Natural killer cell (primary cell): ENCODE data around the gene TMEM186. TPM values are rescaled to one million over a fixed set of nuclear protein-coding genes. Genes with fewer than 3 reads are reported as not detected.

Source experiments
- ATAC-seq, 3 donors: fragments of 150-1000 bp in 2 of 3; fragments of 200-7000 bp in 1 of 3; cut with Tn5 transposase; 1 replicate in 1 of 3; 2 replicates in 2 of 3; pipeline ENCODE4 v1.10.0; 2021; ENCODE audit warnings: mild to moderate bottlenecking in 2 of 3, moderate library complexity in 2 of 3
- DNase-seq, 2 donors: peaks; one replicate each; pipeline versions ENCODE4 v3.0.0 to v3.0.0-alpha.2; 2013 to 2021; ENCODE audit warnings: mixed read lengths in 1 of 2
- H3K27ac ChIP-seq: one replicate; pipeline ENCODE4 v1.5.1; 2013; ENCODE audit warnings: mild to moderate bottlenecking, low read length
- H3K27me3 ChIP-seq: one replicate; pipeline ENCODE4 v1.6.1; 2013; ENCODE audit warnings: low read length; ENCODE audit not compliant: control insufficient read depth, insufficient read depth
- H3K36me3 ChIP-seq: one replicate; pipeline ENCODE4 v1.6.1; 2013; ENCODE audit warnings: low read length; ENCODE audit not compliant: control insufficient read depth, insufficient read depth
- H3K4me1 ChIP-seq: one replicate; pipeline ENCODE4 v1.6.1; 2013; ENCODE audit warnings: low read length; ENCODE audit not compliant: control insufficient read depth, insufficient read depth
- H3K4me3 ChIP-seq: one replicate; pipeline ENCODE4 v1.5.1; 2013; ENCODE audit warnings: low read length
- H3K9me3 ChIP-seq: one replicate; pipeline ENCODE4 v1.6.1; 2013; ENCODE audit warnings: low read length; ENCODE audit not compliant: control insufficient read depth, insufficient read depth
- H3K27ac Mint-ChIP-seq, 2 donors: one replicate each; pipeline ENCODE4 v1.8.0; 2022; ENCODE audit warnings: mild to moderate bottlenecking in 2 of 2, mixed read lengths in 2 of 2, moderate library complexity in 1 of 2
- H3K27me3 Mint-ChIP-seq, 2 donors: one replicate each; pipeline ENCODE4 v1.8.0; 2022; ENCODE audit warnings: low read depth in 2 of 2, mixed read lengths in 2 of 2
- H3K36me3 Mint-ChIP-seq: one replicate; pipeline ENCODE4 v1.8.0; 2022; ENCODE audit warnings: mixed read lengths
- H3K4me1 Mint-ChIP-seq, 2 donors: one replicate each; pipeline ENCODE4 v1.8.0; 2022; ENCODE audit warnings: mixed read lengths in 2 of 2
- H3K4me3 Mint-ChIP-seq: one replicate; pipeline ENCODE4 v1.8.0; 2022; ENCODE audit warnings: mild to moderate bottlenecking, moderate library complexity, mixed read lengths
- H3K9me3 Mint-ChIP-seq, 2 donors: one replicate each; pipeline ENCODE4 v1.8.0; 2022; ENCODE audit warnings: mixed read lengths in 2 of 2
- CTCF ChIP-seq: fragments of 200-600 bp; IDR thresholded peaks from one replicate; pipeline ENCODE4 v1.8.0; 2022; ENCODE audit warnings: antibody characterized with exemption
- WGBS: methylation state at CpG from one replicate; pipeline ENCODE4 v1.1.7; 2013; ENCODE audit warnings: missing lambda C conversion rate; ENCODE audit not compliant: insufficient coverage; 5-methylcytosine and 5-hydroxymethylcytosine counted together
- intact Hi-C: fragments of 100-400 bp; cut with micrococcal nuclease; formaldehyde crosslinking; loops from one replicate; pipeline ENCODE4 v1.14.2; 2022
- total RNA-seq, 4 donors: library from RNA; stranded (reverse); fragments of 120-200 nt in 1 of 4; gene quantifications; one replicate each; pipeline versions ENCODE4 v1.2.3 to v1.2.4, GENCODE V29; 2013 to 2022

TMEM186 gene
- total RNA-seq, 3 donors from 2014 or later (not counting 1 experiment from before 2014, with no cell fraction given) = 3.0 to 5.2 (median 4.1) TPM

DNA sequence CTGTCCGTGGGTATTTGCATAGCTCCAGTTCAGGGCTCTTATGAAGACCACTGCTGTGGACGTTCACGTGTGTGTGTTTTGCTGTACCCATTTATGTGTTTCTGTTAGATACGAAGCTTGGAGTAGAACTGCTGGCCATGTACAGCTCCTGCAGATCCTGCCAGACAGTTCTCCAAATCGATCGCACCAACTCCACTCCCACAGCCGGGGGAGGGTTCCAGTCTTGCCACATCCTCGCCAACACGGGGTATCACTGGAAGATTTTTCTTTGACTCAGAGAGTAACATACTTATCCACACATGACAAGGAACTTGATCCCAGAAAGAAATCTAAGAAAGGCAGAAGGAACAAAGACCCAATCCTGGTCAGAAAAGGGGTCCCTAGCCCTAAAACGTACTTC lies 37.4 kb downstream of the TMEM186 start:
- Mint-ChIP-seq H3K4me1 (no peaks in the 10 kb centered on the region), H3K27me3 (no peaks in the 10 kb centered on the region), H3K27ac (no peak overlapping the region), H3K9me3 (no peaks in the 10 kb centered on the region), H3K36me3 (no peaks in the 10 kb centered on the region), H3K4me3 (no peak overlapping the region)
- H3K9me3 ChIP-seq = no peaks in the 10 kb centered on the region
- H3K4me3 ChIP-seq = no peak overlapping the region
- ATAC-seq (no peak), DNase-seq (no peak)
- WGBS = 91% methylated on average over 10 of the region's 10 CpGs
- intact Hi-C loops = no loop called here
- peaks cover 8% of the 10 kb centered on the region for H3K36me3 ChIP-seq
- no peaks in the 10 kb centered on the region for H3K4me1 ChIP-seq
- no peaks in the 10 kb centered on the region for H3K27me3 ChIP-seq
- H3K27ac ChIP-seq = no peak overlapping the region
- no peak for TF ChIP-seq CTCF

DNA sequence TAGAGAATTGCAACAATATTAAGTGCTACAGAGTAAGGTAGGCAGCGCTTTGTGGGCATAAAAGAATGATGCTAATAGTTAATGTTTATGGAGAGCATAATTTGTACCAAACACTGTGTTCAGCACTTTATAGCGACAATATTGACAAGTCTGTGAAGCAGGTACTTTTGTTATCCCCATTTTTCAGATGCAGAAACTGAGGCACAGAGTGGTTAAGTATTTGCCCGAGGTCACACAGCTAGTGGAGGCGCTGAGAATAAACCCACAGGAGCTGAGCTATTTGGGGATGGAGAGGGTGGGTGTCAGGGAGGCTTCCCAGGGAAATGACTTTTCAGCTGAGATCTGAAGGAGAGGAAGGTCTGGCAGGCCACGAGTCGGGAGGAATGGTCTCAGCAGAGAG lies 39.4 kb downstream of the TMEM186 start:
- no peaks in the 10 kb centered on the region for H3K36me3 Mint-ChIP-seq
- no peak overlapping the region for H3K4me3 Mint-ChIP-seq
- 90% methylated on average over 6 of the region's 6 CpGs for WGBS
- no peaks in the 10 kb centered on the region for H3K9me3 Mint-ChIP-seq
- H3K27ac ChIP-seq = no peak overlapping the region
- H3K4me3 ChIP-seq = no peak overlapping the region
- H3K27me3 ChIP-seq = no peaks in the 10 kb centered on the region
- H3K27me3 Mint-ChIP-seq = no peaks in the 10 kb centered on the region
- no peak for TF ChIP-seq CTCF
- DNase-seq (no peak), ATAC-seq (no peak)
- intact Hi-C loops = no loop called here
- H3K4me1 ChIP-seq = no peaks in the 10 kb centered on the region
- H3K9me3 ChIP-seq = no peaks in the 10 kb centered on the region
- no peak overlapping the region for H3K27ac Mint-ChIP-seq
- peaks cover 7% of the 10 kb centered on the region for H3K36me3 ChIP-seq
- no peaks in the 10 kb centered on the region for H3K4me1 Mint-ChIP-seq

DNA sequence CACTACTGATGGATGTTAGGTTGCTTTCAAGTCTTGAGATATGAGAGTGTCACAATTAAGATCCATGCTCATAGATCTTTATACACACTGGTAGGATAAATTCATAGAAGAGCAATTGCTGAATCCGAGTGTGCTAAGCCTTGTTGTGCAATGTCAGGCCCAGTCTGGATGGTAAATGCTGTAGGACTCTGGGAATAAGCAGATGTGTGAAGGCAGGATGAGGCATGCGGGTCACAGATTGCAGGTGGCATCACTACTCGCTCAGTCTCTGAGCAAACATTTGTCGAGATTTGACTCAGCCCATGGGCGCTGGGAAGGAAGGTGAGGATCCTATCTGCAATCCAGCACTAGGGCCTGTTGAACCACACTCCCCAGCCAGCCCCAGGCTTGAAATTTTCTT lies 40.7 kb downstream of the TMEM186 start:
- intact Hi-C loops = no loop called here
- H3K36me3 Mint-ChIP-seq = no peaks in the 10 kb centered on the region

More for the DNA sequence above, 40.7 kb downstream of the TMEM186 start:
- H3K4me3 ChIP-seq = no peak overlapping the region
- Mint-ChIP-seq H3K4me1 (no peaks in the 10 kb centered on the region), H3K9me3 (no peaks in the 10 kb centered on the region), H3K27ac (no peak overlapping the region), H3K4me3 (no peak overlapping the region), H3K27me3 (no peaks in the 10 kb centered on the region)
- WGBS = 87% methylated on average over 5 of the region's 5 CpGs
- ATAC-seq (no peak), DNase-seq (no peak)
- TF ChIP-seq CTCF = no peak
- H3K27ac ChIP-seq = no peak overlapping the region
- H3K27me3 ChIP-seq = no peaks in the 10 kb centered on the region
- H3K9me3 ChIP-seq = no peaks in the 10 kb centered on the region
- no peaks in the 10 kb centered on the region for H3K4me1 ChIP-seq
- peaks cover 7% of the 10 kb centered on the region for H3K36me3 ChIP-seq
